Esophagus muscularis mucosa (tissue), 4 donors: Measurements from ENCODE around the gene PTPN3. TPM values are rescaled to one million over a fixed set of nuclear protein-coding genes. Genes with fewer than 3 reads are reported as not detected.
A peak's percentile ranks its signal among the peaks of the same experiment; 100 is the strongest.

ENCODE experiments used
- DNase-seq: peaks from one replicate; pipeline ENCODE4 v3.0.0-alpha.2; 2017; ENCODE audit errors: extremely low spot score
- H3K27ac ChIP-seq, 4 donors: fragments of 200-600 bp; sonication (generic); replicated peaks in 1 of 4; 1 replicate in 3 of 4; 2 replicates in 1 of 4; pipeline ENCODE4 v1.5.1; 2016 to 2019; ENCODE audit warnings: mild to moderate bottlenecking in 1 of 4
- H3K27me3 ChIP-seq, 4 donors: fragments of 200-600 bp; sonication (generic); one replicate each; pipeline versions ENCODE4 v1.5.1 to v1.6.0; 2016 to 2019
- H3K36me3 ChIP-seq, 4 donors: fragments of 200-600 bp; sonication (generic); one replicate each; pipeline ENCODE4 v1.5.1; 2016 to 2019
- H3K4me1 ChIP-seq, 4 donors: fragments of 200-600 bp; sonication (generic); one replicate each; pipeline ENCODE4 v1.5.1; 2016 to 2019
- H3K4me3 ChIP-seq, 4 donors: fragments of 200-600 bp; sonication (generic); 1 replicate in 2 of 4; 2 replicates in 2 of 4; pipeline ENCODE4 v1.5.1; 2016 to 2019; ENCODE audit warnings: mild to moderate bottlenecking in 4 of 4, moderate library complexity in 1 of 4
- H3K9me3 ChIP-seq, 4 donors: fragments of 200-600 bp; sonication (generic); 1 replicate in 3 of 4; 2 replicates in 1 of 4; pipeline ENCODE4 v1.5.1; 2016 to 2019
- EP300 ChIP-seq: sonication (generic); formaldehyde crosslinking; IDR thresholded peaks from one replicate; pipeline ENCODE4 v1.6.1; 2017; ENCODE audit warnings: antibody characterized with exemption
- POLR2A ChIP-seq: fragments of 450-650 bp; IDR thresholded peaks from one replicate; pipeline ENCODE4 v1.6.1; 2017; ENCODE audit warnings: antibody characterized with exemption, moderate library complexity, mild to moderate bottlenecking, low read depth
- POLR2AphosphoS5 ChIP-seq, 2 donors: sonication (generic); formaldehyde crosslinking; IDR thresholded peaks; one replicate each; pipeline ENCODE4 v1.6.1; 2017; ENCODE audit warnings: antibody characterized with exemption in 2 of 2
- WGBS: methylation state at CpG from one replicate; pipeline ENCODE4 v1.1.5; 2018; 5-methylcytosine and 5-hydroxymethylcytosine counted together
- intact Hi-C: fragments of 100-400 bp; cut with DNase I; formaldehyde crosslinking; loops from one replicate; pipeline ENCODE4 v1.15.1; 2023
- total RNA-seq, 4 donors: library from RNA; depleted of rRNA; stranded (reverse); fragments of >200 nt; gene quantifications; one replicate each; pipeline versions ENCODE4 v1.1.0 to v1.2.1, GENCODE V29; 2016
- TF ChIP-seq, protein P1 (sequence below), 3 experiments: fragments of 200-600 bp in 2 of 3; fragments of 450-650 bp in 1 of 3; sonication (generic) in 2 of 3; IDR thresholded peaks; one replicate each; pipeline ENCODE4 v1.5.1; 2017 to 2019; ENCODE audit warnings: antibody characterized with exemption in 3 of 3, mild to moderate bottlenecking in 2 of 3, moderate library complexity in 1 of 3

The PTPN3 gene
- total RNA-seq, 4 donors from 2014 or later, result 0.83 to 2.0 (median 1.3) TPM

GRCh38 chr9:109522106-109522505, 24.0 kb upstream of the PTPN3 start:
- Histone ChIP-seq H3K9me3 (no peaks in the 10 kb centered on the region), H3K27ac (no peak overlapping the region), H3K36me3 (no peaks in the 10 kb centered on the region), H3K27me3 (no peaks in the 10 kb centered on the region), H3K4me3 (no peak overlapping the region), H3K4me1 (no peaks in the 10 kb centered on the region)
- TF ChIP-seq EP300 (no peak), POLR2A (no peak), POLR2AphosphoS5 (IDR thresholded peaks at IDR 0.05) (no peak)
- TF ChIP-seq, protein P1, sequence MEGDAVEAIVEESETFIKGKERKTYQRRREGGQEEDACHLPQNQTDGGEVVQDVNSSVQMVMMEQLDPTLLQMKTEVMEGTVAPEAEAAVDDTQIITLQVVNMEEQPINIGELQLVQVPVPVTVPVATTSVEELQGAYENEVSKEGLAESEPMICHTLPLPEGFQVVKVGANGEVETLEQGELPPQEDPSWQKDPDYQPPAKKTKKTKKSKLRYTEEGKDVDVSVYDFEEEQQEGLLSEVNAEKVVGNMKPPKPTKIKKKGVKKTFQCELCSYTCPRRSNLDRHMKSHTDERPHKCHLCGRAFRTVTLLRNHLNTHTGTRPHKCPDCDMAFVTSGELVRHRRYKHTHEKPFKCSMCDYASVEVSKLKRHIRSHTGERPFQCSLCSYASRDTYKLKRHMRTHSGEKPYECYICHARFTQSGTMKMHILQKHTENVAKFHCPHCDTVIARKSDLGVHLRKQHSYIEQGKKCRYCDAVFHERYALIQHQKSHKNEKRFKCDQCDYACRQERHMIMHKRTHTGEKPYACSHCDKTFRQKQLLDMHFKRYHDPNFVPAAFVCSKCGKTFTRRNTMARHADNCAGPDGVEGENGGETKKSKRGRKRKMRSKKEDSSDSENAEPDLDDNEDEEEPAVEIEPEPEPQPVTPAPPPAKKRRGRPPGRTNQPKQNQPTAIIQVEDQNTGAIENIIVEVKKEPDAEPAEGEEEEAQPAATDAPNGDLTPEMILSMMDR (IDR thresholded peaks at IDR 0.05), result no peak
- DNase-seq, result no peak
- 88% methylated on average over 6 of the region's 6 CpGs for WGBS
- intact Hi-C loops, result loop anchor here (5.0 to 10.0 kb wide), 2 partner anchors 80 to 287 kb away; no protein-coding TSS in a partner anchor

DNA sequence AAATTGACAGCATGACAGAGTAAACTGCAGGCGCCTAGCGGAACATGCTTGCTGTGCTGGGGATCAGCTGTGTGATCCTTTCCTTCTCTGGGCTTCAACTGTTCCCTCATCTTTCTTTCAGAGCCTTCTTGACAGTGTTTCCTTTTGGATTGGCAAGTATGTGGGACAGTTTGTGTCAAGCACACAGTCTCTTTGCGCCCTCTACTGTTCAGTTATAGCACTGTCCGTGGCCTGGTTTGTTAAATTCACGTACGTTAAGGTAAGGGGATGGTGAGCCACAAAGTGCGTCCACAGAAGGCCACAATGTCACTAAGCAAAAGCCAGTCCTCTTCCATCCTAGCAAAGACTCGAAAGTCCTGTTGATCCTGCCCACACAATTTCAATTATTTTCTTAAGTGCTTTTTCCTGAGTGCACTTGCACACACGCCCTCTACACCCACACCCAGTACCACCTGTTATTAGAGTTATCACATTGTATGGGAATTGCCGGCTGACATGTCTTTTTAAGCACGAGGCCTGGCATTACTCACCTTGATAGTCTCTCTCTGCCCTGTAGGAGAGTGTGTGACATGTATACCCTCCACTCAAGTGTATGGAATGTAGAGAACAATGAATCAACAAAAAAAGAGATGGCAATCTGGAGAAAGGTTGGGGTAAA, 22.5 kb upstream of the PTPN3 start:
- no peak for DNase-seq
- Histone ChIP-seq H3K9me3 (no peaks in the 10 kb centered on the region), H3K4me1 (no peaks in the 10 kb centered on the region), H3K27me3 (no peaks in the 10 kb centered on the region), H3K36me3 (no peaks in the 10 kb centered on the region), H3K4me3 (no peak overlapping the region), H3K27ac (no peak overlapping the region)
- WGBS, result 21% methylated on average over 11 of the region's 11 CpGs
- intact Hi-C loops, result loop anchor here (5.0 to 10.0 kb wide), 2 partner anchors 78 to 286 kb away; no protein-coding TSS in a partner anchor
- TF ChIP-seq POLR2AphosphoS5 (IDR thresholded peaks at IDR 0.05) (no peak), POLR2A (no peak), EP300 (no peak)
- TF ChIP-seq, protein P1 (IDR thresholded peaks at IDR 0.05), result peak; percentile 63 to 90 (median 69)

GRCh38 chr9:109519366-109519765, 21.3 kb upstream of the PTPN3 start:
- no peak for TF ChIP-seq POLR2AphosphoS5 (IDR thresholded peaks at IDR 0.05)
- no peak for TF ChIP-seq POLR2A
- TF ChIP-seq, protein P1 (IDR thresholded peaks at IDR 0.05), result no peak
- TF ChIP-seq EP300, result no peak
- H3K4me3 ChIP-seq, result no peak overlapping the region
- no peaks in the 10 kb centered on the region for H3K4me1 ChIP-seq
- WGBS, result 78% methylated on average over 3 of the region's 5 CpGs
- no peaks in the 10 kb centered on the region for H3K36me3 ChIP-seq
- no peaks in the 10 kb centered on the region for H3K27me3 ChIP-seq
- intact Hi-C loops, result no loop called here
- DNase-seq, result no peak
- no peaks in the 10 kb centered on the region for H3K9me3 ChIP-seq
- no peak overlapping the region for H3K27ac ChIP-seq

GRCh38 chr9:109518621-109519335, 20.7 kb upstream of the PTPN3 start:
- Histone ChIP-seq H3K27ac (no peak overlapping the region), H3K4me3 (no peak overlapping the region), H3K4me1 (no peaks in the 10 kb centered on the region), H3K27me3 (no peaks in the 10 kb centered on the region), H3K9me3 (no peaks in the 10 kb centered on the region), H3K36me3 (no peaks in the 10 kb centered on the region)
- intact Hi-C loops, result no loop called here
- TF ChIP-seq EP300 (no peak), POLR2AphosphoS5 (IDR thresholded peaks at IDR 0.05) (no peak), POLR2A (no peak)
- TF ChIP-seq, protein P1 (IDR thresholded peaks at IDR 0.05), result no peak
- 84% methylated on average over 4 of the region's 4 CpGs for WGBS
- DNase-seq, result no peak
